ENCODE data around the gene CGB8. TPM values are rescaled to one million over a fixed set of nuclear protein-coding genes. Genes with fewer than 3 reads are reported as not detected.
"Not testable (repeated sequence)": the region's sequence is repeated elsewhere in the genome, so short reads cannot be mapped to it uniquely, and the experiment has no call there.

The CGB8 gene
- total RNA-seq, 1 donor from 2014 or later = not detected

DNA sequence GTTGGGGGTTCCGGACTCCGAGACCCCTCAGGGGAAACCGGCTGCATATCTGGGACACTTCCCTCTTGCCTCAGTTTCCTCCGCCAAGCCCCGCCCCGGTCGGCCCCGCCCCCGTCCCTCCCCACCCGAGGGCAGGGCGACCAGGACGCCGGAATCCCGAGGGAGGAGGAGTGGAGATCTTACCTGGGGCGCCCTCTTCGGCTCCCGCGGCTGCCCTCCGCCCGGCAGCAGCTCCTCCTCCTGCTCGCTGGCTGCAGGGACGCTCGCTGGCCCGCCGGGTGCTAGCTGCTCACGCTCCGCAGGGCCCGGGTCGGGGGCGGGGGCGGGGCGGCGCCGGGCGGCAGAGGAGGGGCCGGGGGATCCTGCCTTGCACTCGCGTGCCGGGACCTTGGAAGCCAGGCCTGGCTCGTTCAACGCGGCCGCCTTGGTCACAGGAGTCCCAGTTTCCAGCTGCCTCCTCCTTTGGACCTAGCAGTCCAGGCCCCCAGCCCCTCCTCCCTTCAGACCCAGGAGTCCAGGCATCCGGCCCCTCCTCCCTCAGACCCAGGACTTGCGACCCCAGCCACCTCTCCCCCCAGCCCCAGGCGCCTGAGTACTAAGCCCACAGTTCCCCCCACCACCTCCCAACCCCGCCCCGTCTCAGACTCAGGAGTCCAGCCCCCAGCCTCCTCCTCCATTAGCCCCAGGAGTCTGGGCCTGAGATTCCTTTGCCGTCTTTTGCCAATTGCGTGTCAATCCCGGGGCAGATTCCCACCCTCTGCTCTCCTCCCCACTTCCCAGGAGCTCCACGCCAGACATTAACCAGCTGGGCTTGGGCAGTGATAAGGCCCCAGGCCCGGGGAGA, 16.1 kb upstream of the CGB8 start, which contains the start of gene NTF4:
Gene NTF4 (minus strand): TSS at position 51 of the 844 bp plus-strand sequence. CDS start 2,821 bp downstream, outside the sequence.
- DNase-seq (ENCODE audit: low read depth, low spot score) = no peak

DNA sequence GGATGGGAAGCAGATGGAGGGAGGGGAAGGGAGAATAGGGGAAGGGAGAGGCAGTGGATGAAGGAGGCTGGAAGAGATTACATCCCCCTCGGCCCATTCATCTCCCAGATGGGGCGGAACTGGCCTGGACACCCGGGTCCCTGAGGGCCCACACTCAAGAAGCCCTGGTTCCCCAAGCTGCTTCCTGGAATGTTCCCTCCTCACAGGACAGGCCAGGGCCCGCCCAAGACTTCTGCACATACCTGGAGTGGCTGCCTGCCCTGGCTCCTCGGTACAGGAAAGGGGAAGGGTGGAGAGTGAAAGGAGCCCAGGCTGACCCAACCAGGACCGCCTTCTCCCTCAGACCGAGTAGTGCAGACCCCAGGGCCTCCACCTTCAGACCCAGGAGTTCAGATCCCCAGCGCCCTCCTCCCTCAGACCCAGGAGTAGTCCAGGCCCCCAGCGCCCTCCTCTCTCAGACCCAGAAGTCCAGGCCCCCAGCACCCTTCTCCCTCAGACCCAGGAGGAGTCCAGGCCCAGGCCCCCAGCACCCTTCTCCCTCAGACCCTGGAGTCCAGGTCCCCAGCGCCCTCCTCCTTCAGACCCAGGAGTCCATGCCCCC, 15.2 kb upstream of the CGB8 start:
- no peak for DNase-seq (ENCODE audit: low read depth, low spot score)

DNA sequence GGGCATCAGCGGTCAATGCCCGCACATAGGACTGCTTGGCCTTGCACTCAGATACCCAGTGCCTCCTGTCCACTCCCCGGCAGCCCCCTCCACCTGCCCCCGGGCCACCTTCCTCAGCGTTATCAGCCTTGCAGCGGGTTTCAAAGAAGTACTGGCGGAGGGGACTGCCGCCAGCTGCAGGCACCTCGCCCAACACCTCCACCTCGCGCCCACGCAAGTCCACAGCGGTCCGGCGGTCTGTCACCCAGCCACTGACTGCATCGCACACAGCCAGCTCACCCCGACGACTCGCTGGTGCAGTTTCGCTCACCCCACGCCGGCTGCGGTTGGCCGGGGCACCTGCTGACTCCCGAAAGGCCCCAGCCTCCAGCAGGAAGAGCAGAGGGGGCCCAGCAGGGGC, 12.5 kb upstream of the CGB8 start:
- DNase-seq (ENCODE audit: low read depth, low spot score) = no peak

DNA sequence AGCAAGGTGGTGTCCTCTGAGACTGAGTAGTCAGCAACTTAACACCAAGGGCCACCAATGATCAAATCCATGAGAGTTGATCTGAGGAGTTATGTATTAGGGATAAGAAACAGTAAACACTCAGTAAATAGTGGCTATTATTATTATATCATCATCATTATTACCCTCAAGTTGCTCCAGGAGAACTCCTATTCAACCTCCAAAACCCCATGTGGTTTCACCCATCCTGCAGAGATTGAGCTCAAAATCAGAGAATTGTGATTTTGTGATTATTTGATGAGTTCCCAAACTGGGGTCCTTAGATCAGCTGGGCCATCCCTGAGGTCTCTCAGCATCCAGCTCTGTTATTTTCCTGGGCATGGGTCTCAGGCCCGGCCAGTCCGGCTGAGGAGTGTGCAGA, 12.1 kb upstream of the CGB8 start:
- DNase-seq (ENCODE audit: low read depth, low spot score) = no peak

DNA sequence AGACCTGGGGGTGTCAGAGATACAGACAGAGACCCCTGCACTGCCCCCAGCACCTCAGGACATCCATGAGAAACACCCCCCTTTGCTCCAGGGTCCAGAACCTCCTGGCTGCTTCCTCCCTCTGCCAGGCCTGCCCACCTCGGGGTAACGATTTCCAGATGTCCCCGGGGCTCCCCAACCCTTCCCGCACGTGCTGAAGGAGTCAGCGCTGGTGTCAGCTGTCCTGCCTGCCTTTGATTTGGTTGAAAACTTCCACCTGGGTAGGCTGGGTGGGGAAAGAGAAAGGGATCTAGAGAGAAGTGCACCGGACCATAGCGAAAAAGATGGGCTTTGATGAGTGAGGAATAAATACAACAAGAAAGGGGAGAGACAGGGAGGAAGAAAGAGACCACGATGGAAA, 10.1 kb upstream of the CGB8 start:
- DNase-seq (ENCODE audit: low read depth, low spot score) = no peak

DNA sequence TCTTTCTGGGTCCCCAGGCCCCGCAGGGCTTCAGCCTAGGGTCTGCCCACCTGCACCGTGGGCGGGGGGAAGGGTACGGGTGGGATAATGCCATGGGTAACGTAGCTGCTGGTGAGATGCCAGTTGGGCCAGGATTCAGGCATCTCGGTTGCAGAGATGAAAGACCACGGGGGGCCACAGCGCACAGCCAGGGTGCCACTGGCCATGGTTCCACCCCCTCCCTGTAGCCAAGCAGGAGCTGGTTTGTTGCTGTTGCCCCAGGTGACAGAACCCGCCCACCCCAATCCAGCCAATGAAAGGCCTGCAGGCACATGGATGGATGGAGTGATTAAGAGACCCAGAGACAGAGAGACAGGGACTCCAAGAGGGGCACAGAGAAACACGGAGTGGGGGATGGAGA, 9.7 kb upstream of the CGB8 start:
- no peak for DNase-seq (ENCODE audit: low read depth, low spot score)

DNA sequence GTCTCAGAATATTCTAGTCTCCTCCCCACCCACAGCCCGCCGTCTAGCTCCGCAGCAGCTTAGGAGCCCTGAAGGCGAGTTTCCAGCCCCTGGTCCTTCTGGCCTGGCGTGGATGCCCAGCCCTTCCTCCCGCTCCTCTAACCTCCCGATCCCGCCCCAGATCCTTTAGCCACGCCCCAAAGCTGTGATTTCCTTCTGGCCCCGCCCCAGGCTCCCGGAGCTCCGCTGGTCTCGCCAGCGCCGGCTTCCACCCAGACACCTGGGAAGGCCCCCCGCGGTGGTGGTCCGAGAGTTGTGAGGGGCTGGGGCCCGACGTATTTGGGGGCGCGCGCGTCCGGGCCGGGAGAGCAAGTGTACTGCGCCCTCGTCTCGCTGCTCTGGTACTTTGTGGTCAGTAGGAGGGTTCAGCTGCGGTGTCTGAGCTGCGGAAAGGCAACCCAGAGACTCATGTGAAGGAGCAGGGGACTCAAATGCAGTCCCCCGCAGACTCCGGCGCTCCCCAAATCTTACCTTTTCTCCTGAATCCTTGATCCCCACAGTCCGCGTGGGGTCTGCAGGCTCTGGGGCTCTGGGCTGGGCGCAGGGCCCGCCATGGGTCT, 8.8 kb upstream of the CGB8 start, which contains the start of gene CGB7:
Gene CGB7 (minus strand): TSS at position 114 of the 599 bp plus-strand sequence. CDS start 2,374 bp downstream, outside the sequence.
- no peak for DNase-seq (ENCODE audit: low read depth, low spot score)

DNA sequence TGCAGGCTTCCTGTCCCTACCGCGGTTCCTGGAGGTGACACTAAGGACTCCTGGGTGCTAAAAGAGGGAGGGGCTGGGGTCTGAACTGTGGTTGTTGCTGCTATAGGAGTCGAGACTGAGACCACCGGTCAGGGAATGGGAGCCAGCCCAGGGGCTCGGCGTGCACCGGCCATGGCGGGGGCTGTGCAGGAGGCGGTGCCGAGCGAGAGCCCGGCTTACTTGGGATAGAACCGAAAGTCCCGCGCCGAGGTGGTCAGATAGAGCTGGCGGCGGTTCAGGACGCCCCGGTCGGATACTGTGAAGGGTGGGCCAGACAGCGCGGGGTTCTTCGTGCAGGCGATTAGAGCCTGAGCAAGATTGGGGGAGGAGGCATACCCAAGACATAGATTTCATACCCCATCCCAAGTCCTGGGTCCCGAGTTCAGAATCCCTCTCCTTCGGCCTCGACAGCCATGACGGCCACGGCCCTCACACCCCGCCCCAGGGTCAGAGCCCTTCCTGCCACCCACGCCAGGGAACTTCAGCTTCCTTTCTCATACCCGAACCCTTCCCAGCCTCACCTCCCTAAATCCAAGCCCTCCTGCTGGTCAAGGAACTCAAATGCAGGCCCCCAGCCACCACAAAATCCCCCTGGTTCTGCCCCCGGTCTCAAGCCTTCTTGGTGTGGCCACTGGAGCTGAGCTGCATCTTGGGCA, 8.1 kb upstream of the CGB8 start:
- DNase-seq (ENCODE audit: low read depth, low spot score) = not testable (repeated sequence)

DNA sequence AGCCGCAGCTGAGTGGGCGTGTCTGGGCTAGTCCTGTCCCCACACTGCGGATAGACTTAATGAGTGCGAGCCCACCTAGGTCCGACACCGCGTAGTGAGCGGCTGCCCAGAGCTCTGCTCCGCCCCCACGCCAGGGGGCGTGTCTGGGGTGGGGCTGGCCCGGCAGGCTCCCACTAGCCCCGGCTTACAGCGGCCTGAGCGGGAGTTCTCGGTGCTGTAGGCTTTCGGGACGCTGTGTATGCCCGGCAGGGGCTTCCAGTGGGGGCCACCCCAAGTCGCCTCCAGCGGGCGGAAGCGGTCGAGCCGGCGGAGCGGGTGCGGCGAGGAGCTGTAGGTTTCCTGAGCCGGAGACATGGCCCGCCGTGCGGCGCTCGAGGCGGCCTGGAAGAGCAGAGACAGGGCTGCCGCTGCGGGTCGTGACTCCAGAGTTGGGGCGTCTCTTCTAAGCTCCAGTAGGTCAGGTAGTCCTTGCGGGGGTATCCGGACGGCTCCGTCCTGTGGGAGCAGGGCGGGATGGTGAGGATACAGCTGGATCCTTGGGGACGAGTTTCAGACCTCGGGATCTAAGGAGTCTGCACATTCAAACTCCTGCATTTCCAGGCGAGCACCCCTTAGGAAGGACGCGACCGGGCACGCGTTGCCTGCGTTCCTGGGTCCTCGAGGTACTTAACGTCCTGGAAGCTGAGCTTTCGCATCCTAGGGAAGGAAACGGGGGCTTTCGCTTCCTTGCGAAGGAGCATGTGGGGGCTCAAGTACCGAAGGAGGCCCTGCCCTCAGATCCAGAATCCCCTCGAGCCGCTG, 7.4 kb upstream of the CGB8 start:
- no peak for DNase-seq (ENCODE audit: low read depth, low spot score)

DNA sequence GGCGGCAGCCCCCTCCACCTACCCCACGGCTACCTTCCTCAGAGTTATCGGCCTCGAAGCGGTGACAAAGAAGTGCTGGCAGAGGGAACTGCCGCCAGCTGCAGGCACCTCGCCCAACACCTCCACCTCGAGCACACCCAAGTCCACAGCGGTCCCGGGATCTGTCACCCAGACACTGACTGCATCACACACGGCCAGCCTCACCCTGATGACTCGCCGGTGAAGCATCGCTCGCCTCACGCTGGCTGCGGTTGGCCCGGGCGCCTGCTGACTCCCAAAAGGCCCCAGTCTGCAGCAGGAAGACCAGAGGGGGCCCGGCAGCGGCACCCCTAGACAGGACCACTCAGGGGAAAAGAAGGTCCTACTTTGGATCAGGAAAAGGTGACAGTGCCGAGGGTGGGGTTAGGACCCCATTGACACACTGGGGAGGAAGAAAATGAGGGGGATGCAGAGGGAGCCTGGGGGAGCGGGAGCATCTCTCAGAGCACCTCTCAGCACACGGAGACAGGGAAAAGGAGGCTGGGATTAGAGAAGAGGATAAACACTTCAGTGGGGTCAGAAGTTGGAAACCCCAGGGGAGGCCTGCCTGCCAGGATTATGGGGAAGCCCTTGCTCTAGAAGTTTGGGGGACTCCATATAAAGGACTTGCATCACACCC, 1.6 kb upstream of the CGB8 start:
- DNase-seq (ENCODE audit: low read depth, low spot score) = not testable (repeated sequence)

DNA sequence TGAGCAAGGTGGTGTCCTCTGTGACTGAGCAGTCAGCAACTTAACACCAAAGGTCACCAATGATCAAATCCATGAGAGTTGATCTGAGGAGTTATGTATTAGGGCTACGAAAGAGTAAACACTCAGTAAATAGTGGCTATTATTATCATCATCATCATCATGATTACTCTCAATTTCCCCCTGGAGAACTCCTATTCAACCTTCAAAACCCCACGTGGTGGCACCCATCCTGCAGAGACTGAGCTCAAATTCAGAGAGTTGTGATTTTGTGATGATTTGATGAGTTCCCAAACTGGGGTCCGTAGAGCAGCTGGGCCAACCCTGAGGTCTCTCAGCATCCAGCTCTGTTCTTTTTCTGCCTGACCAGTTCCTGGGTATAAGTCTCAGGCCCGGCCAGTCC, 923 bp upstream of the CGB8 start:
- DNase-seq (ENCODE audit: low read depth, low spot score) = not testable (repeated sequence)

DNA sequence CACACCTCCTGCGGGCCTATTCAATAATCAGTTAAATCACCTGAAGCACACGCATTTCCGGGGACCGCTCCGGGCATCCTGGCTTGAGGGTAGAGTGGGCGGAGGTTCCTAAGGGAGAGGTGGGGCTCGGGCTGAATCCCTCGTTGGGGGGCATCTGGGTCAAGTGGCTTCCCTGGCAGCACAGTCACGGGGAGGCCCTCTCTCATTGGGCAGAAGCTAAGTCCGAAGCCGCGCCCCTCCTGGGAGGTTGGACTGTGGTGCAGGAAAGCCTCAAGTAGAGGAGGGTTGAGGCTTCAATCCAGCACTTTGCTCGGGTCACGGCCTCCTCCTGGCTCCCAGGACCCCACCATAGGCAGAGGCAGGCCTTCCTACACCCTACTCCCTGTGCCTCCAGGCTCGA, 5.4 kb downstream of the CGB8 start, which contains the start of gene CGB5:
Gene CGB5 (plus strand): TSS at position 301 of the 400 bp plus-strand sequence. CDS start 362 bp downstream, outside the sequence.
- DNase-seq (ENCODE audit: low read depth, low spot score) = not testable (repeated sequence)

DNA sequence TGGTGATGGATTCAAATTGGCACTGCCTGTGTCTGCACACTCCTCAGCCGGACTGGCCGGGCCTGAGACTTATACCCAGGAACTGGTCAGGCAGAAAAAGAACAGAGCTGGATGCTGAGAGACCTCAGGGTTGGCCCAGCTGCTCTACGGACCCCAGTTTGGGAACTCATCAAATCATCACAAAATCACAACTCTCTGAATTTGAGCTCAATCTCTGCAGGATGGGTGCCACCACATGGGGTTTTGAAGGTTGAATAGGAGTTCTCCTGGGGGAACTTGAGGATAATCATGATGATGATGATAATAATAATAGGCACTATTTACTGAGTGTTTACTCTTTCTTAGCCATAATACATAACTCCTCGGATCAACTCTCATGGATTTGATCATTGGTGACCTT, 6.2 kb downstream of the CGB8 start:
- DNase-seq (ENCODE audit: low read depth, low spot score) = not testable (repeated sequence)

DNA sequence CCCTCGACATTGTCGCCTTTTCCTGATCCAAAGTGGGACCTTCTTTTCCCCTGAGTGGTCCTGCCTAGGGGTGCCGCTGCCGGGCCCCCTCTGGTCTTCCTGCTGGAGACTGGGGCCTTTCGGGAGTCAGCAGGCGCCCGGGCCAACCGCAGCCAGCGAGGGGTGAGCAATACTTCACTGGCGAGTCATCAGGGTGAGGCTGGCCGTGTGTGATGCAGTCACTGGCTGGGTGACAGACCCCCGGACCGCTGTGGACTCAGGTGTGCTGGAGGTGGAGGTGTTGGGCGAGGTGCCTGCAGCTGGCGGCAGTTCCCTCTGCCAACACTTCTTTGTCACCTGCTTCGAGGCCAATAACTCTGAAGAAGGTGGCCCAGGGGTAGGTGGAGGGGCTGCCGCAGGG, 6.7 kb downstream of the CGB8 start:
- no peak for DNase-seq (ENCODE audit: low read depth, low spot score)

DNA sequence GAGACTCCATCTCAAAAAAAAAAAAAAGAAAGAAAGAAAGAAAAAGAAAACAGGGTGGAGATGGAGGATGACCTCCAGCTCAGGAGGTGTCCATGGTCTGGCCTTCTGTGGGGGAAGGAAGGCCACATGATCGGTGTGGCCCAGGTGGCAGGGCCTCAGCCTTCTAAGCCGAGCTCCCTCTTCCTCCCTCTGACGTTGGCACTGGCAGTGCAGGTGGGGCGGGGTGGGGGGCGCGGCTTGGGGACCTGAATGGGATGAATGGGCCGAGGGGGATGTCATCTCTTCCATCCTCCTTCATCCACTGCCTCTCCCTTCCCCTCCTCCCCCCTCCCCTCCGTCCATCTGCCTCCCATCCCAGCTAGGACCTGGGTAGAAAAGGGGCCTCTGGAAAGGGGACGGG, 9.2 kb downstream of the CGB8 start:
- DNase-seq (ENCODE audit: low read depth, low spot score) = not testable (repeated sequence)

DNA sequence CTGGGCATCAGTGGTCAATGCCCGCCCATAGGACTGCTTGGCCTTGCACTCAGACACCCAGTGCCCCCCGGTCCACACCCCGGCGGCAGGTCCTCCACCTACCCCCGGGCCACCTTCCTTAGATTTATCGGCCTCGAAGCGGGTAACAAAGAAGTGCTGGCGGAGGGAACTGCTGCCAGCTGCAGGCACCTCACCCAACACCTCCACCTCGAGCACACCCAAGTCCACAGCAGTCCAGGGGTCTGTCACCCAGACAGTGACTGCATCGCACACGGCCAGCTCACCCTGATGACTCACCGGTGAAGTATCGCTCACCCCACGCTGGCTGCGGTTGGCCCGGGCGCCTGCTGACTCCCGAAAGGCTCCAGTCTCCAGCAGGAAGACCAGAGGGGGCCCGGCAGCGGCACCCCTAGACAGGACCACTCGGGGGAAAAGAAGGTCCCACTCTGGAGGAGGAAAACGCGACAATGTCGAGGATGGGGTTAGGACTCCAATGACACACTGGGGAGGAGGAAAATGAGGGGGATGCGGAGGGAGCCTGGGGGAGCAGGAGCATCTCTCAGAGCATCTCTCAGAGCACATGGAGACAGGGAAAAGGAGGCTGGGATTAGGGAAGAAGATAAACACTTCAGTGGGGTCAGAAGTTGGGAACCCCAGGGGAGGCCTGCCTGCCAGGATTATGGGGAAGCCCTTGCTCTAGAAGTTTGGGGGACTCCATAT, 10.2 kb downstream of the CGB8 start:
- not testable (repeated sequence) for DNase-seq (ENCODE audit: low read depth, low spot score)

DNA sequence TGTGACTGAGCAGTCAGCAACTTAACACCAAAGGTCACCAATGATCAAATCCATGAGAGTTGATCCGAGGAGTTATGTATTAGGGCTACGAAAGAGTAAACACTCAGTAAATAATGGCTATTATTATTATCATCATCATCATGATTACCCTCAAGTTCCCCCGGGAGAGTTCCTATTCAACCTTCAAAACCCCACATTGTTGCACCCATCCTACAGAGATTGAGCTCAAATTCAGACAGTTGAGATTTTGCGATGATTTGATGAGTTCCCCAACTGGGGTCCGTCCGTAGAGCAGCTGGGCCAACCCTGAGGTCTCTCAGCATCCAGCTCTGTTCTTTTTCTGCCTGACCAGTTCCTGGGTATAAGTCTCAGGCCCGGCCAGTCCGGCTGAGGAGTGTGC, 10.8 kb downstream of the CGB8 start:
- not testable (repeated sequence) for DNase-seq (ENCODE audit: low read depth, low spot score)

DNA sequence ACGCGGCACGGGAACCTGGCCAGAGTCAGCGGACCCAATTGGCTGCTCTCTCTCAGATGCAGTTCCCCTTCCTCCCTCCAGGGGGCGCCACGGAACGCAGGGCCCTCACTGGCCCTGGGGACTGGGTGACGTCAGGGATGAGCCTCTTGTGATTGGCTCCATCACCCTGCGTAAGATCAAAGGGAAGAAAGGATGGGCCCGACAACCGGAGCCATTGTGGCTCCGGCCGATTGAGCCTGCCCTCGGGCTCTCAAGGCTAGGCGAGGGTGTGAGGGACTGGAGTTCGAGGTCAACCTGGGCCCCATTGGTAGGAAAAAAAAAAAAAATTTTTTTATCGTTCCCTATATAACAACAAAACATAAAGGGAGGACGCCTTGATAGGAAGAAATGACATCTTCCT, 12.1 kb downstream of the CGB8 start, which contains the start of gene CGB1:
Gene CGB1 (minus strand): TSS at position 81 of the 400 bp plus-strand sequence. CDS start 184 bp downstream, outside the sequence.
- not testable (repeated sequence) for DNase-seq (ENCODE audit: low read depth, low spot score)

DNA sequence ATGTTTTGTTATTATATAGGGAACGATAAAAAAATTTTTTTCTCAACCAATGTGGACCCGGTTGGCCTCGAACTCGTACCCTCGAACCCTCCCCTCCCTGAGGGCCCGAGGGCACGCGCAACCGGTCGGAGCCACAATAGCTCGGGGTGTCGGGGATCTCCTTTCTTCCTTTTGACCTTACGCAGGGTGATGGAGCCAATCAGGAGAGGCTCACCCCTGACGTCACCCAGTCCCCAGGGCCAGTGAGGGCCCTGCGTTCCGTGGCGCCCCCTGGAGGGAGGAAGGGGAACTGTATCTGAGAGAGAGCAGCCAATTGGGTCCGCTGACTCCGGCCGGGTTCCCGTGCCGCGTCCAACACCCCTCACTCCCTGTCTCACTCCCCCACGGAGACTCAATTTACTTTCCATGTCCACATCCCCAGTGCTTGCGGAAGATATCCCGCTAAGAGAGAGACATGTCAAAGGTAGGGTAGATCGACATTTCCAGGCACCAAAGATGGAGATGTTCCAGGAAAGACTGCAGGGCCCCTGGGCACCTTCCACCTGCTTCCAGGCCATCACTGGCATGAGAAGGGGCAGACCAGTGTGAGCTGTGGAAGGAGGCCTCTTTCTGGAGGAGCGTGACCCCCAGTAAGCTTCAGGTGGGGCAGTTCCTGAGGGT, 17.1 kb downstream of the CGB8 start, which contains the start of gene CGB2:
Gene CGB2 (plus strand): TSS at position 249 of the 660 bp plus-strand sequence. CDS start 206 bp downstream, at position 455.
- DNase-seq (ENCODE audit: low read depth, low spot score) = not testable (repeated sequence)
